ACC112 (cell line): ENCODE results near the gene DCPS.

Experiments used
- H2AFZ ChIP-seq: fragments of 200-600 bp; sonication (generic); one replicate; pipeline ENCODE4 v1.6.0; 2017; ENCODE audit warnings: antibody characterized with exemption, low read length; ENCODE audit not compliant: unreplicated experiment
- H3K27ac ChIP-seq: fragments of 200-600 bp; sonication (generic); 2 replicates; pipeline ENCODE4 v1.5.1; 2014; ENCODE audit warnings: low read depth, mild to moderate bottlenecking, antibody characterized with exemption, low read length, moderate library complexity
- H3K27me3 ChIP-seq: fragments of 200-600 bp; sonication (generic); 2 replicates; pipeline ENCODE4 v1.6.1; 2014; ENCODE audit warnings: mild to moderate bottlenecking, antibody characterized with exemption, low read length, moderate library complexity, mixed read lengths; ENCODE audit not compliant: insufficient read depth
- H3K36me3 ChIP-seq: fragments of 200-600 bp; sonication (generic); 2 replicates; pipeline ENCODE4 v1.6.1; 2016; ENCODE audit warnings: mild to moderate bottlenecking, antibody characterized with exemption, low read length, moderate library complexity, mixed read lengths; ENCODE audit not compliant: insufficient read depth
- H3K4me1 ChIP-seq: fragments of 200-600 bp; sonication (generic); one replicate; pipeline ENCODE4 v1.6.1; 2016; ENCODE audit warnings: low read length, mixed read lengths; ENCODE audit not compliant: insufficient read depth, unreplicated experiment, control insufficient read depth
- H3K4me3 ChIP-seq: fragments of 200-600 bp; sonication (generic); 2 replicates; pipeline ENCODE4 v1.5.1; 2014; ENCODE audit warnings: mild to moderate bottlenecking, low read depth, low read length
- H3K79me2 ChIP-seq: fragments of 200-600 bp; sonication (generic); one replicate; pipeline ENCODE4 v1.6.0; 2016; ENCODE audit warnings: low read length; ENCODE audit not compliant: control insufficient read depth, unreplicated experiment, insufficient read depth

The DCPS gene

DNA sequence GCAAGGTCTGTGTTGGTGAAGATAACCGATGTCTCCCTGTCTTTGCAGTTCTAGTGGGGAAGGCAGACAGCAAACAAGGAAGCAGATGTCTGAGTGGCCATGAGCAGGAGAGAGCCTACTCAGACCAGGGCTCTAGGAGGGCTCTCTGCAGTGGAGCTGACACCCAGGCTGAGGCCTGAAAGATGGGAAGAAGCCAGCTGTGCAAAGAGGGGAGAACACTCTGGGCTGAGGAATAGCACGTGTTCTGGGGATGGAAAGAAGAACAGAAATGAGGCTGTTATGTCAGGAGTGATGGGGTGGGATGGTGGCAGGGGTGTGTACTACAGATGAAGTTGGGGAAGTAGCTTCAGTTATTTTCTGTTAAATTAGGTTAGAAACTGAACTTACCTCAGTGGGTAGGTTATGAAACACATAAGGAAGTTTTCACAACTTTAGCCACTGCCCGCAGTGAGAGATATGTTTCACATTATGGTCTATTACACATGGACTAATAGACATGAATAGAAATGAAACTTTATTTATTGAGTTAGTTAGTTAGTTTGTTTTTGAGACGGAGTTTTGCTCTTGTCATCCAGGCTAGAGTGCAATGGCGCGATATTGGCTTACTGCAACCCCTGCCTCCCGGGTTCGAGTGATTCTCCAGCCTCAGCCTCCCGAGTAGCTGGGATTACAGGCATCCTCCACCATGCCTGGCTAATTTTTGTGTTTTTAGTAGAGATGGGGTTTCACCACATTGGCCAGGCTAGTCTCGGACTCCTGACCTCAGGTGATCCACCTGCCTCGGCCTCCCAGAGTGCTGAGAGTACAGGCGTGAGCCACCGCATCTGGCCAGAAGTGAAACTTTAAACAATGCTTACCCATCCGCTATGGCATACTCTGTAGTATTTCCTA, 7.8 kb downstream of the DCPS start:
- H3K4me3 ChIP-seq: no peak overlapping the region
- H3K79me2 ChIP-seq: no peaks in the 10 kb centered on the region
- 0 out of 2 replicates have a peak, but pooled peaks cover 3% of the 10 kb centered on the region for H3K36me3 ChIP-seq
- H3K27me3 ChIP-seq: no peaks in the 10 kb centered on the region
- H2AFZ ChIP-seq: no peak overlapping the region
- no peak overlapping the region for H3K27ac ChIP-seq
- no peaks in the 10 kb centered on the region for H3K4me1 ChIP-seq

DNA sequence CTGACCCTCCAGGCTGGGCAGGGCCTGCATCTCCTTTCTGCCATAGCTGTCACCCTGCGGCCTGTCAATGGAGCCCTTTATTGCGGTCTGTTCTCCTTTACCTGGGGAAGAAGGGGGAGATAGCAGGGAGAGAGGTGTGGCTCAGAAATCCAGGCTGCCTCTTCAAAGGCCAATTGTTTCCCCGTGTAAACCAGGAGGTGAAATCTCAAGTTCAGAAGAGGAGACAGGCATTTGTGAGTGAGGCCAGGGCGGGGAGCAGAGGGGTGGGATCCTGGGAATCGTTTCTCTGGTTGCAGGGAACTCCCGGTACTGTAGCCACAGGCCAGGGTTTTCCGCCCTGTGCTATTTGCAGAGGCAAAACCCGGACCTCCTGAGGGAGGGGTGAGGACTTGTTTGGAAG, 9.1 kb downstream of the DCPS start:
- H3K27ac ChIP-seq: no peak overlapping the region
- no peaks in the 10 kb centered on the region for H3K79me2 ChIP-seq
- H3K36me3 ChIP-seq: 0 out of 2 replicates have a peak, but pooled peaks cover 3% of the 10 kb centered on the region
- no peak overlapping the region for H3K4me3 ChIP-seq
- peaks cover 9% of the 10 kb centered on the region for H3K4me1 ChIP-seq
- H3K27me3 ChIP-seq: no peaks in the 10 kb centered on the region
- no peak overlapping the region for H2AFZ ChIP-seq

DNA sequence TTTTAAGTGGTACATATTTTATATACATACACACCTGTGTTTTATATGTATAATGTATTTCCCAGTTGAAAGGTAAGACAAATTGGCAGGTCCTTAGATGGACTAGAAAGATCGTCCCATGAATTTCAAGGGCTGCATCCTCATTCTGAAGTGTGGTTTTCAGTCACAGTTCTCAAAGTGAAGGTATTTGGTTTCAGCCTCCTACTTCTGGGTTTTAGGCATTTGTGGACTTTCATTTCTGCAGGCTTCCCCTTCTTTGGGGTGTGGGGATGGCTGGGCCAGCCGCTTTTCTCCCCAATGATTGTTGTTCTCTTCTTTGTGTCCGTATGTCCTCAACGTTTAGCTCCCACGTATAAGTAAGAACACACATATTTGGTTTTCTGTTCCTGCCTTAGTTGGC, 10.0 kb downstream of the DCPS start:
- no peak overlapping the region for H3K27ac ChIP-seq
- peaks cover 17% of the 10 kb centered on the region for H3K4me1 ChIP-seq
- no peak overlapping the region for H3K4me3 ChIP-seq
- no peaks in the 10 kb centered on the region for H3K27me3 ChIP-seq
- H3K36me3 ChIP-seq: 0 out of 2 replicates have a peak, but pooled peaks cover 3% of the 10 kb centered on the region
- H3K79me2 ChIP-seq: no peaks in the 10 kb centered on the region
- no peak overlapping the region for H2AFZ ChIP-seq

DNA sequence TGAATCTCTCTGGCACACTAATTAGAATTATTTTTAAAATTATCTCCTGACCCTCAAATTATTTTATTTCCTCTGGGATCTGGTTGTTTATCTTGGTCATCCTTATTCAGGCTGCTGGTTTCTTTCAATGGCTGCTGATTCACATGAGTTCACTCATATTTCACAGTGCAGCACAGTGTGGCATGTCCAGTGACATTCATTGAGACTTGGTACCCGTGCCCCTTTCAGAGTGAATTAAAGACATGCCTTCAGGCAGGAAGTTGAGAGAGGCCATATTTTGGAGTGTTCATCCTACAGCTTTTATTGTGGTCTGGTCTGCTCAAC, 13.5 kb downstream of the DCPS start:
- peak overlapping the region; percentile 60 for H3K27ac ChIP-seq

DNA sequence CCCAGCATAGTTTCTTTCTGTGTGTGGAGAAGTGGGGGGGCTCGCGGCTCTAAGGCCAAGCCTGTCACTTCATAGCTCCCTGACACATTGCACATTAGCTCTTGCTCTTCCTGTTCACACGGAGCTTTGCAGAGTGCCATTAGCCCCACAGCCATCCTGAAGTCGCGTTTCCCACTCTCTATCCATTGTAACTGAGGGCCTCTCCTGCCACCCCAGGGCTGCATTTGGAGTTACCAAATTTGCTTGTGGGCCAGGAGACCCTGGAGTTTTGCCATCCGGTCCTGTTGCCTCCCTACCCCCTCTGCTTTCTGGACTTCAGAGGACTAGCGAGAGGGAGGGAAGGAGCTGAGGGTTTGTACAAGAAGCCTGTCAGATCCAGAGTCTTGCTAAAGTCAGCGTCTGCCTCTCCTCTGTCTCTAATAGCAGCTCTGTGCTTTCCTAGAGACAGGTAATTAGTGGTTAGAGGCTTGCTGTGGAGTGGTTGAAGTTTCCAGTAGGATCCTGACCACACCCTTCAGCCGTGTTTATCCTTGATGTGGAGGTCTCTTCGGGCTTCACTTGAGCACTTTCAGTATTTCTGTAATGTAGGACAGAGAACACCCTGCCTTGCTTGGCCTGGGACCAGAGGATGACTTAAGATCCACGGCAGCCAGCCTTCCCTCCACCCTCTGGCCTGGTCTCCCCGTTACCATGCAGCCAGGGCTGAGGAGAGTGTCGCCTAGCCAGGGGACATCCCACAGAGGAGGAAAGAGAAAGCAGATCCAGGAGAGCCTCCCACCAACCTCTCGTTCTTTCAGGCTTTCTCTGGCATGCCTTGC, 14.1 kb downstream of the DCPS start:
- Histone ChIP-seq H3K27ac (peak overlapping the region; percentile 60), H3K79me2 (peaks cover 4% of the 10 kb centered on the region), H3K36me3 (0 out of 2 replicates have a peak, but pooled peaks cover 3% of the 10 kb centered on the region), H2AFZ (peak overlapping the region; percentile 89), H3K27me3 (no peaks in the 10 kb centered on the region), H3K4me3 (peak overlapping the region; percentile 64), H3K4me1 (peaks cover 23% of the 10 kb centered on the region)

More for the DNA sequence above, 13.5 kb downstream of the DCPS start:
- H3K27me3 ChIP-seq: no peaks in the 10 kb centered on the region
- peaks cover 4% of the 10 kb centered on the region for H3K79me2 ChIP-seq
- peak overlapping the region; percentile 64; the same call in 1 of the 2 replicates for H3K4me3 ChIP-seq
- peak overlapping the region; percentile 89 for H2AFZ ChIP-seq
- 0 out of 2 replicates have a peak, but pooled peaks cover 3% of the 10 kb centered on the region for H3K36me3 ChIP-seq
- peaks cover 23% of the 10 kb centered on the region for H3K4me1 ChIP-seq

DNA sequence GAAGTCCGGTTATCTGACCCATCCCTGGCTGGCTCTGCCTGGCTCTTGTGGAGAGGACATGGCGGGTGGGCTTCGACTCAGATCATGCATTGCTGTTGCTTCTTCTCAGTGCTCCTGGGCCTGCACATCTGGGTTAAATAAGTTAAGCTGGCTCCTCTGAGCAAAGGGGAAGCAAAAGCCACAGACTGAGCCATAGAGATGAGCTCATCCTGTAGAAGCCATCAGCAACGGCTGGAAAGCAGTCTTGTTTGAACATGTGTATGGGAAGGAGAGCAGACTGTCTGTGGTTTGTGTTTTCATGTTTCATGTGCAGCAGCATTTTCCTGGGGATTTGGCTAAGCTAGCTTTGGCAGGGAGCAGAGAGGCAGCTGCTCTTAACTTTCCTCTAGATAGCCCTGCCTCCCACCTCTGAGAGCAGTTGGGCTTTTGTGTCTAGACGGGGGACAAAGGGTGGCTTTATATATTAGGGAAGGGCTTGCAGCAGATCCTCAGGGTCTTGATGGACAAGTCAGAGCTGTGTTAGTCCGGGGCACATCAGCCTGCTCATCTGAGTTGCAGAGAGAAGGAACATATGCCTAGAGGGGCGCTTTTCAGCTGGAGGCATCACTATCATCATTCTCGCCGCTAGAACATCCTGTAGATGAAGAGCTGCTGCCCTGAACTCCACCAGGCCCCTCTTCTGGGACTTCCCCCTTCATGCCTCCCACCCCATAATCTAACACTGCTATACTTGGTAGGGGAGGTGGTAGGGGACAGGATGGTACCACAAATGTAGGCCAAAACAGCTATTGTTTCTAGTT, 14.9 kb downstream of the DCPS start:
- peaks cover 4% of the 10 kb centered on the region for H3K79me2 ChIP-seq

DNA sequence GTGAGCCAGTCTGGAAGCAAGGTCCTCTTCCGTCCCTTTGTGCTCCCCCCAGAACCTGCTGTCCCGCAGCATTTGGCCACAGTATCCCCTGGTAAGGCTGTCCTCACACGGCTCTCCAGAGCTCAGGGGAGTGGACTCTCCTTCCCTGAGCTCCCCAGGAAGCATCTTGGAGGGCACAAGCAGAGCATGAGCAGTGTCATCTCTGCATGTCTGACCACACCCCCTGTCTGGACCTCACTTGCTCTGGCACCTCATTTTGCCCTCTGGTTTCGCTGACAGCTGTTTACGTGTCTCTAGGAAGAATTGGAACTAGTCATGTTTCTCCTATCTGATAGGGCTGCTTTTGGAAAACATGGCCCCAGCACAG, 15.5 kb downstream of the DCPS start:
- no peak overlapping the region for H3K4me3 ChIP-seq
- no peak overlapping the region for H3K27ac ChIP-seq
- H3K36me3 ChIP-seq: no peaks in the 10 kb centered on the region
- no peaks in the 10 kb centered on the region for H3K27me3 ChIP-seq
- peaks cover 23% of the 10 kb centered on the region for H3K4me1 ChIP-seq
- no peak overlapping the region for H2AFZ ChIP-seq
- peaks cover 4% of the 10 kb centered on the region for H3K79me2 ChIP-seq

More for the DNA sequence above, 14.9 kb downstream of the DCPS start:
- H3K27ac ChIP-seq: peak overlapping the region; percentile 60
- peak overlapping the region; percentile 64 for H3K4me3 ChIP-seq
- H3K4me1 ChIP-seq: peaks cover 23% of the 10 kb centered on the region
- no peaks in the 10 kb centered on the region for H3K27me3 ChIP-seq
- H2AFZ ChIP-seq: peak overlapping the region; percentile 5
- 0 out of 2 replicates have a peak, but pooled peaks cover 3% of the 10 kb centered on the region for H3K36me3 ChIP-seq

DNA sequence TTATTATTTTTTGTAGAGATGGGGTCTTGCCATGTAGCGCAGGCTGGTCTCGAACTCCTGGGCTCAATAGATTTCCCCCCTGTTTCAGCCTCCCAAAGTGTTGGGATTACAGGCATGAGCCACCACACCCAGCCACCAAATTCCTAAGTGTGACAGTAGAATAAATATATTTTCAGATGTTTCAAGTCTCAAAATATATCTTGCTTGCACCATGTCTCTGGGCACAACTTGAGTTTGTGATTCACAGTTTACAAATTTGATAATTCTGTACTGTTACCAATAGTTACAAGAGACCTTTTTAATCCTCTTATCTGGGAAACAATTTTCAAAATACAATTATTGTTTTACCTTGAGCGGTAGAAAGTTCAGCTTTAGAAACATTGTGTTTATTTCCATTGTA, 19.1 kb downstream of the DCPS start:
- peaks cover 4% of the 10 kb centered on the region for H3K79me2 ChIP-seq

DNA sequence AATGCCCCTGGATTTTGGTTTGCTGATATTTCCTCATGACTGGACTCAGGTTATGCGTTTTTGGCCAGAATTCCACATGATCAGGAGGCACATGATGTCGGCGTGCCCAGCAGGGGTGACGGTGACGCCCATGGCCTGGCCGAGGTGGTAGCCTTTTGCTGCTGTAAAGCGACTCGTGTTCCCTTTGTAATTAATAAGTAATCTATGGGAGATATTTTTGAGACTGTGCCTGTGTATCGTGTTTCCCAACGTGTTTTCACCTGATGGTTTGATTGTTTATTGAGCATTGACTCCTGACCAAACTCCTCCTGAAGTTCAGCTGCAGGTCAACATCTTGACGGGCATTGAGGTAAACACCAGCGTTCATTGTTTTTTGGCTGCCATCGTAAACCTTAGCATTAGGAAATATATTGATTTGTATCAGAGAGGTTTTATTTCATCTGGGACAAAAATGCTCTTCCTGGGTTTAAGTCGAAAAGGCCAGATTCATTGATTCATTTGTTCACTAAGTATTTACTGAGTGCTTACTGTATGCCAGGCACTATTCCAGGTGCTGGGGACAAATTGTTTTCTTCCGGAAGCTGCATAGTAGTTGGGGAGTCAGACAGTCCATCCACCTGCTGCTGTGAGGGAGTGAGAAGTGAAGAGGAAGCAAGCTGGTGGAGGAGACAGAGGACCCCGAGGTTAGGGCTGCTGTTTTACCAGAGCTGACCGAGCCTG, 23.6 kb downstream of the DCPS start:
- H3K27ac ChIP-seq: no peak overlapping the region
- H3K36me3 ChIP-seq: no peaks in the 10 kb centered on the region
- no peak overlapping the region for H3K4me3 ChIP-seq
- no peak overlapping the region for H2AFZ ChIP-seq
- peaks cover 9% of the 10 kb centered on the region for H3K4me1 ChIP-seq
- peaks cover 2% of the 10 kb centered on the region for H3K79me2 ChIP-seq
- H3K27me3 ChIP-seq: no peaks in the 10 kb centered on the region

More for the DNA sequence above, 19.1 kb downstream of the DCPS start:
- H3K4me1 ChIP-seq: peaks cover 14% of the 10 kb centered on the region
- H3K27ac ChIP-seq: no peak overlapping the region
- H2AFZ ChIP-seq: no peak overlapping the region
- no peak overlapping the region for H3K4me3 ChIP-seq
- no peaks in the 10 kb centered on the region for H3K36me3 ChIP-seq
- H3K27me3 ChIP-seq: no peaks in the 10 kb centered on the region

DNA sequence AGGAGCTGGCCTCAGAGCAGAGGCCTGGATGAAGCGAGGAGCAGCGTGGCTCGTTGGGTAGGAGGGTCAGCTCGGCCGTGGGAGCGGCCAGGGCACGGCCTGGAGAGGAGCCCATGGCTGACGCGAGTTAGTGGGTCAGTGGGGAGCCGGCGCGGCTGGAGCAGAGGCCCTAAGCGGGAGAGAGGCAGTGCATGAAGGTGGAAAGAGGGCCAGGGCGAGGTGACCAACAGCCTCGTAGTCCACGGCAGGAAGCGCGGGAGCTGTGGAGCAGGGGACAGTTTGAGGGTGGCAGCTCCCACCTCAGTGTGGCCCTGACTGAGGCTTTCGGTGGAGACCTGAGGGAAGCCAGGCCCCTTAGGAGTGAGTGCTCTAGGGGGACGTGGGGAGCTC, 24.1 kb downstream of the DCPS start:
- H3K36me3 ChIP-seq: no peaks in the 10 kb centered on the region
- H3K4me3 ChIP-seq: no peak overlapping the region
- no peaks in the 10 kb centered on the region for H3K27me3 ChIP-seq
- peaks cover 15% of the 10 kb centered on the region for H3K4me1 ChIP-seq
- no peak overlapping the region for H2AFZ ChIP-seq
- H3K27ac ChIP-seq: no peak overlapping the region
- peaks cover 2% of the 10 kb centered on the region for H3K79me2 ChIP-seq
